HL-60 (cell line): ENCODE data around the gene SRRM3.

Experiments
- DNase-seq, 2 experiments: peaks; one replicate each; pipeline ENCODE4 v3.0.0-alpha.2; 2010 to 2020; ENCODE audit warnings: low read depth in 1 of 2, low spot score in 1 of 2
- H3K27ac ChIP-seq: fragments of 250-450 bp; sonication (Bioruptor Pico); replicated peaks from 2 replicates; pipeline ENCODE4 v1.5.1; 2020; ENCODE audit warnings: mild to moderate bottlenecking, moderate library complexity
- H3K27me3 ChIP-seq: fragments of 250-450 bp; sonication (Bioruptor Pico); 2 replicates; pipeline ENCODE4 v1.5.1; 2021; ENCODE audit warnings: mild to moderate bottlenecking, moderate library complexity; ENCODE audit not compliant: insufficient read depth, poor library complexity, severe bottlenecking
- H3K4me3 ChIP-seq: replicated peaks from 2 replicates; pipeline ENCODE4 v1.5.1; 2011; ENCODE audit warnings: mild to moderate bottlenecking, control low read depth, low read length; ENCODE audit not compliant: insufficient read depth
- CTCF ChIP-seq: IDR thresholded peaks from one replicate; pipeline ENCODE4 v1.5.1; 2011; ENCODE audit warnings: low read length, control low read depth, inconsistent platforms; ENCODE audit not compliant: insufficient read depth
- GABPA ChIP-seq: IDR thresholded peaks from 2 replicates; pipeline ENCODE4 v1.6.1; 2012; ENCODE audit warnings: low read depth
- POLR2AphosphoS5 ChIP-seq: IDR thresholded peaks from 2 replicates; pipeline ENCODE4 v1.6.1; 2012; ENCODE audit warnings: low read depth
- REST ChIP-seq: IDR thresholded peaks from 2 replicates; pipeline ENCODE4 v1.6.1; 2012; ENCODE audit warnings: low read depth; ENCODE audit not compliant: insufficient replicate concordance
- SPI1 ChIP-seq: IDR thresholded peaks from 2 replicates; pipeline ENCODE4 v1.6.1; 2012; ENCODE audit warnings: low read depth, mild to moderate bottlenecking, borderline replicate concordance

SRRM3 gene

GRCh38 chr7:76280408-76280807 is 78.7 kb downstream of the SRRM3 start:
- H3K27me3 ChIP-seq: peaks cover 25% of the 10 kb centered on the region
- no peak overlapping the region for H3K27ac ChIP-seq
- no peak for TF ChIP-seq SPI1
- no peak for TF ChIP-seq GABPA
- H3K4me3 ChIP-seq: no peak overlapping the region
- DNase-seq: no peak

- H3K27ac ChIP-seq: no peak overlapping the region
- no peak overlapping the region for H3K4me3 ChIP-seq
- DNase-seq: no peak
- H3K27me3 ChIP-seq: peaks cover 25% of the 10 kb centered on the region
- TF ChIP-seq POLR2AphosphoS5: no peak
Measured at GRCh38 chr7:76281006-76281705, 79.5 kb downstream of the SRRM3 start.

- Histone ChIP-seq H3K4me3 (no peak overlapping the region), H3K27ac (no peak overlapping the region), H3K27me3 (peaks cover 25% of the 10 kb centered on the region)
- DNase-seq: no peak
- no peak for TF ChIP-seq SPI1
- no peak for TF ChIP-seq GABPA
- no peak for TF ChIP-seq CTCF
- no peak for TF ChIP-seq POLR2AphosphoS5
- no peak for TF ChIP-seq REST
Measured at GRCh38 chr7:76281706-76282343, 80.1 kb downstream of the SRRM3 start.

GRCh38 chr7:76282344-76283253 is 80.9 kb downstream of the SRRM3 start:
- no peak overlapping the region for H3K27ac ChIP-seq
- TF ChIP-seq POLR2AphosphoS5 (no peak), SPI1 (no peak), CTCF (no peak), REST (no peak), GABPA (no peak)
- DNase-seq: no peak
- peaks cover 25% of the 10 kb centered on the region for H3K27me3 ChIP-seq
- H3K4me3 ChIP-seq: no peak overlapping the region
